WTC11 (cell line): ENCODE data around the gene CEACAM4. TPM values are rescaled to one million over a fixed set of nuclear protein-coding genes. Genes with fewer than 3 reads are reported as not detected.

Experiments
- ATAC-seq: fragments of 200-7000 bp; cut with Tn5 transposase; 2 replicates; pipeline ENCODE4 v1.10.0; 2021; ENCODE audit warnings: mild to moderate bottlenecking, moderate library complexity
- CTCF ChIA-PET: fragments of 300-600 bp; sonication (Branson Sonifier 250); formaldehyde crosslinking; loops from one replicate; lab custom pipeline; 2021; ENCODE audit warnings: antibody characterized with exemption; lab: Charles Lee
- POLR2A ChIA-PET: fragments of 350-600 bp; sonication (Branson Sonifier 250); formaldehyde crosslinking; loops from one replicate; lab custom pipeline; 2021; ENCODE audit warnings: antibody characterized with exemption; lab: Charles Lee
- DNase-seq: peaks from one replicate; pipeline ENCODE4 v3.0.0; 2021; ENCODE audit warnings: low spot score
- H3K27ac Mint-ChIP-seq: 2 replicates; pipeline ENCODE4 v1.8.0; 2021; ENCODE audit warnings: mixed read lengths
- H3K27me3 Mint-ChIP-seq: 2 replicates; pipeline ENCODE4 v1.8.0; 2021; ENCODE audit warnings: low read depth, mild to moderate bottlenecking, moderate library complexity, mixed read lengths
- H3K36me3 Mint-ChIP-seq: 2 replicates; pipeline ENCODE4 v1.8.0; 2021; ENCODE audit warnings: mixed read lengths
- H3K4me1 Mint-ChIP-seq: 2 replicates; pipeline ENCODE4 v1.8.0; 2022; ENCODE audit warnings: mixed read lengths
- H3K4me3 Mint-ChIP-seq: 2 replicates; pipeline ENCODE4 v1.8.0; 2021; ENCODE audit warnings: mild to moderate bottlenecking, moderate library complexity, mixed read lengths
- H3K9me3 Mint-ChIP-seq: 2 replicates; pipeline ENCODE4 v1.8.0; 2021; ENCODE audit warnings: mixed read lengths
- ATF1 ChIP-seq: sonication (generic); formaldehyde crosslinking; IDR thresholded peaks from 2 replicates; pipeline ENCODE4 v1.8.1; 2023; ENCODE audit warnings: mild to moderate bottlenecking, moderate library complexity, missing genetic modification reagents
- CREB1 ChIP-seq: sonication (generic); formaldehyde crosslinking; IDR thresholded peaks from 2 replicates; pipeline ENCODE4 v1.8.0; 2023; ENCODE audit warnings: mild to moderate bottlenecking, missing genetic modification reagents
- CREM ChIP-seq: sonication (generic); formaldehyde crosslinking; IDR thresholded peaks from 2 replicates; pipeline ENCODE4 v1.8.1; 2022; ENCODE audit warnings: mild to moderate bottlenecking, missing genetic modification reagents, moderate library complexity
- KAT7 ChIP-seq: sonication (generic); formaldehyde crosslinking; IDR thresholded peaks from 2 replicates; pipeline ENCODE4 v1.8.1; 2023; ENCODE audit warnings: missing genetic modification reagents, mild to moderate bottlenecking, borderline replicate concordance
- MXD4 ChIP-seq: fragments of 250-450 bp; sonication (Bioruptor Pico); IDR thresholded peaks from 2 replicates; pipeline ENCODE4 v1.8.0; 2021; ENCODE audit warnings: mild to moderate bottlenecking, moderate library complexity, borderline replicate concordance
- OVOL2 ChIP-seq: fragments of 250-450 bp; sonication (Bioruptor Pico); IDR thresholded peaks from 2 replicates; pipeline ENCODE4 v1.9.0; 2021; ENCODE audit warnings: mild to moderate bottlenecking, borderline replicate concordance
- PRRX2 ChIP-seq: fragments of 250-450 bp; sonication (Bioruptor Pico); IDR thresholded peaks from 2 replicates; pipeline ENCODE4 v1.8.0; 2021; ENCODE audit warnings: mild to moderate bottlenecking
- SMAD4 ChIP-seq: sonication (generic); formaldehyde crosslinking; IDR thresholded peaks from 2 replicates; pipeline ENCODE4 v1.8.0; 2022; ENCODE audit warnings: mild to moderate bottlenecking, missing genetic modification reagents
- SOX15 ChIP-seq: fragments of 250-450 bp; sonication (Bioruptor Pico); IDR thresholded peaks from 2 replicates; pipeline ENCODE4 v1.9.0; 2021; ENCODE audit warnings: mild to moderate bottlenecking
- TCF7 ChIP-seq: sonication (generic); formaldehyde crosslinking; IDR thresholded peaks from 2 replicates; pipeline ENCODE4 v1.8.0; 2022; ENCODE audit warnings: mild to moderate bottlenecking, low read depth, missing genetic modification reagents, moderate library complexity
- TEAD1 ChIP-seq: sonication (generic); formaldehyde crosslinking; IDR thresholded peaks from 2 replicates; pipeline ENCODE4 v1.8.0; 2022; ENCODE audit warnings: mild to moderate bottlenecking, missing genetic modification reagents
- TEAD4 ChIP-seq: sonication (generic); formaldehyde crosslinking; IDR thresholded peaks from 2 replicates; pipeline ENCODE4 v1.8.0; 2022; ENCODE audit warnings: mild to moderate bottlenecking, missing genetic modification reagents
- TP53 ChIP-seq: sonication (generic); formaldehyde crosslinking; IDR thresholded peaks from 2 replicates; pipeline ENCODE4 v1.8.1; 2023; ENCODE audit warnings: mild to moderate bottlenecking, missing genetic modification reagents
- ZBTB21 ChIP-seq: sonication (generic); formaldehyde crosslinking; IDR thresholded peaks from 2 replicates; pipeline ENCODE4 v1.8.1; 2023; ENCODE audit warnings: mild to moderate bottlenecking, missing genetic modification reagents, borderline replicate concordance
- total RNA-seq: library from RNA; stranded (reverse); gene quantifications from 3 replicates; pipeline ENCODE4 v1.2.3, GENCODE V29; 2021
- TF ChIP-seq, protein P1 (sequence below): fragments of 250-450 bp; sonication (Bioruptor Pico); IDR thresholded peaks from 2 replicates; pipeline ENCODE4 v1.9.0; 2021; ENCODE audit warnings: mild to moderate bottlenecking, borderline replicate concordance
- TF ChIP-seq, protein P2 (sequence below): sonication (generic); formaldehyde crosslinking; IDR thresholded peaks from 2 replicates; pipeline ENCODE4 v1.8.1; 2023; ENCODE audit warnings: mild to moderate bottlenecking, missing genetic modification reagents, moderate library complexity
- TF ChIP-seq, protein P3 (sequence below): sonication (generic); formaldehyde crosslinking; IDR thresholded peaks from 2 replicates; pipeline ENCODE4 v1.8.1; 2023; ENCODE audit warnings: mild to moderate bottlenecking, moderate library complexity, missing genetic modification reagents
- TF ChIP-seq, protein P4 (sequence below): sonication (generic); formaldehyde crosslinking; IDR thresholded peaks from 2 replicates; pipeline ENCODE4 v1.8.1; 2023; ENCODE audit warnings: mild to moderate bottlenecking, missing genetic modification reagents, moderate library complexity
- TF ChIP-seq, protein P5 (sequence below): fragments of 200-600 bp; IDR thresholded peaks from 2 replicates; pipeline ENCODE4 v1.8.0; 2022; ENCODE audit warnings: antibody characterized with exemption

CEACAM4 gene
- total RNA-seq, 1 experiment from 2014 or later: not detected

DNA sequence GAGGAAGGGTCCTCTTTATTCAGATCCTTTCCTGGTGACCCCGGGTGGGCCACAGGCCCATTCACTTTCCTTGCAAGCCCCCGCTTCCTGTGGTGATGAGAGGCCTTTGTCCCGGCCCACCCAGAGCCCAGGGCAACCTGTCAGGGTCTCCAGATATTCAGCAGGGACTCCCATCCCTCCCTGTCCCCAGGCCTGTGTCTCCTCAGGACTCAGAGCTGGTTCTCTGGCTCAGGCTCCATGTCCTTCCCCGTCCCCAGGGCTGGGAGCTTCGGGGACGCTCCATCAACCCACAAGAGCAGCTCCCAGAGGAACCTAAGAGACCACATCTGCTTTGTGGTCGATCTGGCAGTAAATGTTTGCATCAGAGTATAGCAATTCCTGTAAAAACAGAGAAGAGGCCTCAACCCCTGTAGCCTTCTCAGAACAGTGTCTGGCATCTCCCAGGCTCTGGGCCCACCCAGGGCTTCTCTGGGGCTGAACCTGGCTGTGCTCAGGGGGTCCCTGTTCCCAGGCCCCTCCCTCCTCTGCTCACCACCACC, 7.8 kb downstream of the CEACAM4 start:
- DNase-seq (no peak), ATAC-seq (no peak)
- no peaks in the 10 kb centered on the region for H3K36me3 Mint-ChIP-seq
- H3K4me1 Mint-ChIP-seq: no peaks in the 10 kb centered on the region
- H3K9me3 Mint-ChIP-seq: no peaks in the 10 kb centered on the region
- no peak for TF ChIP-seq TEAD1 (CRISPR knock-in tag)
- TF ChIP-seq, protein P1, sequence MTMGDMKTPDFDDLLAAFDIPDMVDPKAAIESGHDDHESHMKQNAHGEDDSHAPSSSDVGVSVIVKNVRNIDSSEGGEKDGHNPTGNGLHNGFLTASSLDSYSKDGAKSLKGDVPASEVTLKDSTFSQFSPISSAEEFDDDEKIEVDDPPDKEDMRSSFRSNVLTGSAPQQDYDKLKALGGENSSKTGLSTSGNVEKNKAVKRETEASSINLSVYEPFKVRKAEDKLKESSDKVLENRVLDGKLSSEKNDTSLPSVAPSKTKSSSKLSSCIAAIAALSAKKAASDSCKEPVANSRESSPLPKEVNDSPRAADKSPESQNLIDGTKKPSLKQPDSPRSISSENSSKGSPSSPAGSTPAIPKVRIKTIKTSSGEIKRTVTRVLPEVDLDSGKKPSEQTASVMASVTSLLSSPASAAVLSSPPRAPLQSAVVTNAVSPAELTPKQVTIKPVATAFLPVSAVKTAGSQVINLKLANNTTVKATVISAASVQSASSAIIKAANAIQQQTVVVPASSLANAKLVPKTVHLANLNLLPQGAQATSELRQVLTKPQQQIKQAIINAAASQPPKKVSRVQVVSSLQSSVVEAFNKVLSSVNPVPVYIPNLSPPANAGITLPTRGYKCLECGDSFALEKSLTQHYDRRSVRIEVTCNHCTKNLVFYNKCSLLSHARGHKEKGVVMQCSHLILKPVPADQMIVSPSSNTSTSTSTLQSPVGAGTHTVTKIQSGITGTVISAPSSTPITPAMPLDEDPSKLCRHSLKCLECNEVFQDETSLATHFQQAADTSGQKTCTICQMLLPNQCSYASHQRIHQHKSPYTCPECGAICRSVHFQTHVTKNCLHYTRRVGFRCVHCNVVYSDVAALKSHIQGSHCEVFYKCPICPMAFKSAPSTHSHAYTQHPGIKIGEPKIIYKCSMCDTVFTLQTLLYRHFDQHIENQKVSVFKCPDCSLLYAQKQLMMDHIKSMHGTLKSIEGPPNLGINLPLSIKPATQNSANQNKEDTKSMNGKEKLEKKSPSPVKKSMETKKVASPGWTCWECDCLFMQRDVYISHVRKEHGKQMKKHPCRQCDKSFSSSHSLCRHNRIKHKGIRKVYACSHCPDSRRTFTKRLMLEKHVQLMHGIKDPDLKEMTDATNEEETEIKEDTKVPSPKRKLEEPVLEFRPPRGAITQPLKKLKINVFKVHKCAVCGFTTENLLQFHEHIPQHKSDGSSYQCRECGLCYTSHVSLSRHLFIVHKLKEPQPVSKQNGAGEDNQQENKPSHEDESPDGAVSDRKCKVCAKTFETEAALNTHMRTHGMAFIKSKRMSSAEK: no peak
- TF ChIP-seq, protein P2, sequence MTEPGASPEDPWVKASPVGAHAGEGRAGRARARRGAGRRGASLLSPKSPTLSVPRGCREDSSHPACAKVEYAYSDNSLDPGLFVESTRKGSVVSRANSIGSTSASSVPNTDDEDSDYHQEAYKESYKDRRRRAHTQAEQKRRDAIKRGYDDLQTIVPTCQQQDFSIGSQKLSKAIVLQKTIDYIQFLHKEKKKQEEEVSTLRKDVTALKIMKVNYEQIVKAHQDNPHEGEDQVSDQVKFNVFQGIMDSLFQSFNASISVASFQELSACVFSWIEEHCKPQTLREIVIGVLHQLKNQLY (CRISPR knock-in tag): no peak
- no peak for TF ChIP-seq SOX15 (CRISPR knock-in tag)
- no peak for TF ChIP-seq MXD4 (CRISPR knock-in tag)
- TF ChIP-seq SMAD4: no peak
- TF ChIP-seq PRRX2 (CRISPR knock-in tag): no peak
- no peak for TF ChIP-seq TP53 (CRISPR knock-in tag)
- no peak for TF ChIP-seq TCF7 (CRISPR knock-in tag)
- TF ChIP-seq CREM (CRISPR knock-in tag): no peak
- no peak for TF ChIP-seq CREB1
- TF ChIP-seq, protein P3, sequence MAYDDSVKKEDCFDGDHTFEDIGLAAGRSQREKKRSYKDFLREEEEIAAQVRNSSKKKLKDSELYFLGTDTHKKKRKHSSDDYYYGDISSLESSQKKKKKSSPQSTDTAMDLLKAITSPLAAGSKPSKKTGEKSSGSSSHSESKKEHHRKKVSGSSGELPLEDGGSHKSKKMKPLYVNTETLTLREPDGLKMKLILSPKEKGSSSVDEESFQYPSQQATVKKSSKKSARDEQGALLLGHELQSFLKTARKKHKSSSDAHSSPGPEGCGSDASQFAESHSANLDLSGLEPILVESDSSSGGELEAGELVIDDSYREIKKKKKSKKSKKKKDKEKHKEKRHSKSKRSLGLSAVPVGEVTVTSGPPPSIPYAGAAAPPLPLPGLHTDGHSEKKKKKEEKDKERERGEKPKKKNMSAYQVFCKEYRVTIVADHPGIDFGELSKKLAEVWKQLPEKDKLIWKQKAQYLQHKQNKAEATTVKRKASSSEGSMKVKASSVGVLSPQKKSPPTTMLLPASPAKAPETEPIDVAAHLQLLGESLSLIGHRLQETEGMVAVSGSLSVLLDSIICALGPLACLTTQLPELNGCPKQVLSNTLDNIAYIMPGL (CRISPR knock-in tag): no peak
- TF ChIP-seq, protein P4, sequence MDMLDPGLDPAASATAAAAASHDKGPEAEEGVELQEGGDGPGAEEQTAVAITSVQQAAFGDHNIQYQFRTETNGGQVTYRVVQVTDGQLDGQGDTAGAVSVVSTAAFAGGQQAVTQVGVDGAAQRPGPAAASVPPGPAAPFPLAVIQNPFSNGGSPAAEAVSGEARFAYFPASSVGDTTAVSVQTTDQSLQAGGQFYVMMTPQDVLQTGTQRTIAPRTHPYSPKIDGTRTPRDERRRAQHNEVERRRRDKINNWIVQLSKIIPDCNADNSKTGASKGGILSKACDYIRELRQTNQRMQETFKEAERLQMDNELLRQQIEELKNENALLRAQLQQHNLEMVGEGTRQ (CRISPR knock-in tag): no peak
- TF ChIP-seq TEAD4 (CRISPR knock-in tag): no peak
- TF ChIP-seq ZBTB21 (CRISPR knock-in tag): no peak
- no peak for TF ChIP-seq OVOL2 (CRISPR knock-in tag)
- no peak for TF ChIP-seq KAT7 (CRISPR knock-in tag)
- TF ChIP-seq, protein P5, sequence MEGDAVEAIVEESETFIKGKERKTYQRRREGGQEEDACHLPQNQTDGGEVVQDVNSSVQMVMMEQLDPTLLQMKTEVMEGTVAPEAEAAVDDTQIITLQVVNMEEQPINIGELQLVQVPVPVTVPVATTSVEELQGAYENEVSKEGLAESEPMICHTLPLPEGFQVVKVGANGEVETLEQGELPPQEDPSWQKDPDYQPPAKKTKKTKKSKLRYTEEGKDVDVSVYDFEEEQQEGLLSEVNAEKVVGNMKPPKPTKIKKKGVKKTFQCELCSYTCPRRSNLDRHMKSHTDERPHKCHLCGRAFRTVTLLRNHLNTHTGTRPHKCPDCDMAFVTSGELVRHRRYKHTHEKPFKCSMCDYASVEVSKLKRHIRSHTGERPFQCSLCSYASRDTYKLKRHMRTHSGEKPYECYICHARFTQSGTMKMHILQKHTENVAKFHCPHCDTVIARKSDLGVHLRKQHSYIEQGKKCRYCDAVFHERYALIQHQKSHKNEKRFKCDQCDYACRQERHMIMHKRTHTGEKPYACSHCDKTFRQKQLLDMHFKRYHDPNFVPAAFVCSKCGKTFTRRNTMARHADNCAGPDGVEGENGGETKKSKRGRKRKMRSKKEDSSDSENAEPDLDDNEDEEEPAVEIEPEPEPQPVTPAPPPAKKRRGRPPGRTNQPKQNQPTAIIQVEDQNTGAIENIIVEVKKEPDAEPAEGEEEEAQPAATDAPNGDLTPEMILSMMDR: no peak
- no peak for TF ChIP-seq ATF1 (CRISPR knock-in tag)
- TF ChIP-seq, all 79 proteins: peak for 0
- ChIA-PET POLR2A (no interaction called here), CTCF (interaction anchor here (0.6 kb wide), 1 partner anchor 88 kb away, joined by 3 read pairs; no protein-coding TSS in a partner anchor)
- H3K27ac Mint-ChIP-seq: no peak overlapping the region
- no peak overlapping the region for H3K4me3 Mint-ChIP-seq
- H3K27me3 Mint-ChIP-seq: peaks cover 24% of the 10 kb centered on the region
